Measurements from ENCODE around the gene PALLD.

PALLD gene

DNA sequence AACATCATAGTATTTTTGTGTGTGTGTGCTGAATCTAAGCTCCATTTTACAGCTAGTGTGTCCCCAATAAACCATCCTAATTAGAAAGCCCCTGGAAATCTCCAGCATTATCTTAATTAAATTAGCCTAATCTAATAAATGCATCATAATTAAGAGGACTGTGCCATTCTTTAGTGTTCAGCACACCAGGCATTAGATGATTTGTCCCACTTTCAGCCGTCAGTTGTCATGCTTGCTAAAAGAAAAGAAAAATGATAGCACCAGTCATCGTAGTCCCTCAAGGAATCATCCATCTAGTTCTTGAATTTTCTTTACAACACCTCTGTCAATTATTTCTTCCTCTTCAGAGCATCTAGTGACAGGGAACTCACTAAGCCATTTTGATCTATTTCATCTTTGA lies 155.9 kb downstream of the PALLD start:
- no peak for DNase-seq

DNA sequence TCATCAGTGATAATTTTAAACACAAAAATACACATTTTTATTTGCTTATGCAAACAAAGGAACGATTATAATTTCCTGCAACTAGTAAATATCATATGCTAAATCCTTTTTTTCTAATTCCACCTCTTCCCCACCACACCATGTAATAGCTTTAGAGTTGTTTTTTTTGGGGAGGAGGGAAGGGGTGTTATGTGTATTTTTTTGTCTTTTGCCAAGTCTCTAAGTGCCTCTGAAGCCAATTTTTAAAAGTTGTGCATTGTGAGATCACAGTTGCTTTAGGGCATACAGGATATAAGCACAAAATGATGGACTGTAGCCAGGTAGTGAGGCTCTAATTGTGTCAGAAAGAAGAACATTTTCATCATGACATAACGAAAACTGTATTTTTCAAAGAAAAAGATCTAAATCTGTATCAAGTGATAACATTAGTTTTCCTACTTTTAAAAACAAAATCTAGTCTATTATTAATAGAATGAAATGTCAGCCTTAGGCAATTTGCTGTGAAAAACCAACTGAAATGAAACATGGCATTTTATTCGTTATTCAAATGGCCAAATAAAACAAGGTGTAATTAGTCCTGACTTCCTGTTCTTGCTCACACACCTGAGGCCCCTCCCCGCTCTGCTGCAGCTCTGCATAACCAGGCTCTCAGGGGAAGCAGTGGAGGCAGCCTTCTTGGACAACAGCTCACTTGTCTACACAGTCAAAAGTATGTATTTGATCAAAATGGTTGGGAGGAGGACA lies 157.4 kb downstream of the PALLD start:
- DNase-seq = peak; percentile 17

DNA sequence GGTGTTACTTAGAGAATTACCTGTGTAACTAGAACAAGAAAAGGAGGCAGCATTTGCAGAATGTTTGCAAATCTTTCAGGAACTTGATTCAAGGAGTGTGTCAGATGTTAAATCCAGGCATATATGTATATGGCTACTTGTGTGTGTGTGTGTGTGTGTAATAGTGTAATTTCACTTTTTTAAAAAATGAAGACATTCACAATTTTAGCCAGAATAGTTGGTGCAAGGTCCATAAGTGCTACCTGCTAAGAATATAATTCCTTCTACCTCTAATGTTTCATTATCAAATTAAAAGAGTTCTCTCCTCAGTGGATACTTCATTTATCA lies 158.0 kb downstream of the PALLD start:
- no peak for DNase-seq

DNA sequence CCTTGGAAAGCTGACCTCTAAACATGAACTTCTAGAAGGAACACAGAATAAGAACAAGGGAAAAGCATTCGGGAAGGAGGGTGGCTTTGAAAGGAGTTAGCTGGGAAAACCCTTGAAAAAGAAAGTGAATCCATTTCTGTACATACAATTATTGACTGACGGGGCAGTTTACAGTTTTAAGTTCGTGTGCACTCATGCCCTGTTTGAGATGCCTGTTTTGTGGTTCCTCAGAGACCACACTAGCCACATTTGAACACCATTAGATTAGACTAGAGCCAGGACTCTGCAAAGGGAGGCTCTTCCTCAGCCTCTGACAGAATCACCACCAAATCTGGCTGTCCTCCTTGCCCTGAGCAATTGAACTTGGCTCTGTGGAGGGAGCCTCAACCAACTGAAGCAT lies 158.3 kb downstream of the PALLD start:
- no peak for DNase-seq

DNA sequence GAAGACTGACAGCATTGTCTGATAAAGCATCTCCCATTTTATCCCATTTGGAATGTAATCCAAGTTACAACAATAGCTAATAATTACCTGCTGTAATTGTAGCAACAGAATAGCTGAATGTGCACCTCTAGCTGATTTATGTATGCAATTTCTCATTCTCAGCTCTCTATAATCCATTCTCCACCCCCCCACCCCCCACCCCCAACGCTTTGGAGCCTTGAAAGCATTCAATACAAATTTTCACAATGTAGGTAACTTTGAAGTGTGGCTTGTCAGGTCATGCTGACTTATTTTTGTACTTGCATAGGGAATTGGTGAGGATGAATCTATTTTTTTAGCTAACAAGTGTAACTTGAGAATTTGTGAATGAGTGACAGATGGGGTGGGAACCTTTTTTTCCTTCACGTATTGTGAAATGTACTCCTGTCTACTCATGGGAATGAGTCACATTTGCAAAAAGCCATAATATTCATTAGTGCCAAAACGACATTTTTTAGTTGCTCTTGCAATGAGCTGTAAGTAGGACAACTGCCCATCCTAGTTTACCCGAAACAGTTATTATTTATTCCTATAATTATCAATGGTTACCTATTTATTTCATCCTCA lies 159.3 kb downstream of the PALLD start:
- DNase-seq = no peak

DNA sequence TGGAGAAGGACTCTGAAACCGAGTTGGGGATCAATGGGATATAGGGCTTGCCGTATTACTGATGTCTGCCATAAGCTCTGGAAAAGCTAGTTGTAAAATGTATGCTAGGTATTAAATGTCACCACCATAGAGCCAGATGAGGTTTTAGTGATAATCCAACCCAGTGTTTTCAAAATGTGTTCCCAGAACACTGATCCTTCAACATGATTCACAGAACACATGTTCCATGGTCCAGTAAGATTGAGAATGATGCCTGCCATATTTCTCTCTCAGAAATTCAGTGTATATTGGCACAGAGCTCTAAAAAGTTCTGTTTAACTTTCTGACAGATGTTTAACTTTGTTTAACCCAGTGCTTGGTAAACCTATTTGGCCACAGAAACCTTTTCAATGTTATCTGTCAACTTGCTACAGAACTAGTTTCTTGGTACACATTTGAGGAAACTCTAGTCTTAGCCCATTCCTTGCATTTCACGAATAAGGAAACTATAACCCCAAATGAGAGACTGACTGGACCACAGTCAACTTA lies 160.2 kb downstream of the PALLD start:
- DNase-seq = no peak

DNA sequence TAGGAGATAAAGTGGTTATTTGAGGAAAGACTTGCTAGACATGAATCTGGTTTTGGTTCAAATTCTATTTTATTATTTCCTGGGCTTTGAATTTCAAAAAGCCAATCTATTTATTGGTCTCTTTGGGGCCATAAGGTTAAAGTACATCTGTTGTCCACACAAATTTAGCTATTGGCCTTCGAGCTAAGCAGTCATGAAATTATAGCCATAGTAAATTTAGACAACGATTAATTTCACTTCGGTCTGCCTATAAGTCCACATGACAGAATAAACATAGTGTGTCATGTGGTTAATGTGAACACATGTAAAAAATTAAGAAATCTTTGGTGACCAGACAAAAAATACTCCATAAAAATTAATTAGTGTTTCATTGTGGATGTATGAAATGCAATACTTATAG lies 161.9 kb downstream of the PALLD start:
- DNase-seq = no peak

DNA sequence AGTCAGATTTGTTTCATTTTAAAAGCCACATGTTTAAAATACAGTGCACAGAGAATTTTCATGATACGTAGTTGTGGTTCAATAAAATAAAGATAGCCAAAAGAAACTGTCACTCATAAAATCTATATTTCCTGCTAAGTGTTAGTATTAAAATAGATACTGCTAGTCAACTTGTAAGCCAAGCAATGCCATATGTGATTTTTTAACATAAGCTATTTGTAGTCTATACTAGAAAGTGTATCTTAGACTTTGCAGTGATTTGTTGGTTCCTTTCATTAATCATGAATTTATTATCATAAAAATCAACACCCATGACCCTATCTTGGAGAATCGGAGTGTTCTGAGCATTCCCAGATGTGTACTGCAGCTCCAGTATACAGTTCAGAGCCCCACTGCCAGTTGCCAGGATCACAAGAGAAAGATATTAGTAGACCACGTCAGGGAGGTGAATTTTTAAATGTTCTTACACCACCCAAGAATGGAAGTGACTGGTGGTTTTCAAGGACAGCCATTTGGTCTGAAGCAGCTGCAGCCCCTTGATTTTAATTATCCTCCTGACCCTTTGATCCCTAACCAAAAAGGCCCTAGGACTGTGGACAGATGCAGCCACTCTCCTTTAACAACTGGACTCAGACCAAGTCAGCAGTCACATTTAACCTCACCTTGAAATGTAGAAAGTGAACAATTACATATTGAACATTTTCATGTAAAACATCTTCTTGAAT lies 163.1 kb downstream of the PALLD start:
- DNase-seq = no peak

DNA sequence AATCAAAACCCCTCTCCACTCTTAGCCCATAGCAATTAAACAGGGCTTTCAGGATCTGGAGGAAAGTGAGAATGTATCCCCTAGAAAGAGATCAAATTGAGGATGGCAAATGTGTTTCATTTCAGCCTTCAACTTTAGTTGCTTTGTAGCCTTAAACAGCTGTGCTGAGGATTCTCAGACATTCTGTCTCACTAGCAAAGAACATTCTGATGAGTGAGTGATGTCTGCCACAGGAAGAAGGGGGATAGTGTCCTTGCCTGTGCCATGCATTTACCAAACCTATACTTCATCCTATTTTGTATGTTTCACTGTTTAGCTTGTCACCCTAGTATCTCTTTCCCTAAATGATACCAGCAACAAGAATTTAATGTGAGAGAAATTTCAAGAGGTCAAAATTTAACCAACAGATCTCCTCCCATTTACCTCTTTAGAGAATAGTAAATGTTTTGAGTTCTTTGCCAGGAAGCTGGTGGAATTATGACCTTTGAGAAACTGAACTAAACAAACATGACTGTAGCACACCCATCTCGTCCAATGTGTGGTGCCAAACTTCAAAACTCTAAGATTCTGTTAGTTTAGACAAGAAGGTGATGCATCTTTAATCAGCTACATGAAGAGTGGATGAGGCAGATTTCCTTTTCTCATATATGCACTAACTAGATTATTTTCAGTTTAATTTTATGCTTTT lies 165.6 kb downstream of the PALLD start:
- DNase-seq = no peak

DNA sequence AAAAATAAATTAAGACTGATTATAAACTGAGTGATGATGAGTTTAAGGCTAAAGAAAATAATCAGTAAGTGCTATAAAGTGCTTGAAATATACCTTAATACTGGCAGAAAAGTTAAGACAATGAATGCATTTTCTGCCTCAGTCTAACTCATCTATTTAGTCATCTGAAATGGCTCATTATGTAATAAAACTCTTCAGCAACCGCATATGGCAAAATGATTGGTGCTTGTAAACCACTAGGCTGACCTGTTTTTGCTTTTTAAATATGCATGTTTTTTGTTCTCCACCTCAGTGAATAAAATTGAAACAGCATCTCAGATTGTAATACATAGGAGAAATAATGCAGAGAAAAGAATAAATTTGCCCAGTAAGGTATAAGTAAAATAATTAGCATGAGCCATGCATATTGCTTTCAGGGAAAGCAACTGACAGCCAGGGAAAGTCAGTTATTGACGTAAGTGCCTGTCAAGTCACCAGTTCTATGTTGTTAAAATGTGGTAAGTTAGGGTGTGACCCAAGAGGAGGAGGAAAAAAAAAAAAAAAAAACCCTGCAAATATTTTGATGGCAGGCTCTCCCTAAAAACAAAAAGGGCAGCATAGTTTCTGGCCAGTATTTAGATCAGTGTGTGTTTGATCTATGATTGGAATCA lies 167.5 kb downstream of the PALLD start:
- no peak for DNase-seq

DNA sequence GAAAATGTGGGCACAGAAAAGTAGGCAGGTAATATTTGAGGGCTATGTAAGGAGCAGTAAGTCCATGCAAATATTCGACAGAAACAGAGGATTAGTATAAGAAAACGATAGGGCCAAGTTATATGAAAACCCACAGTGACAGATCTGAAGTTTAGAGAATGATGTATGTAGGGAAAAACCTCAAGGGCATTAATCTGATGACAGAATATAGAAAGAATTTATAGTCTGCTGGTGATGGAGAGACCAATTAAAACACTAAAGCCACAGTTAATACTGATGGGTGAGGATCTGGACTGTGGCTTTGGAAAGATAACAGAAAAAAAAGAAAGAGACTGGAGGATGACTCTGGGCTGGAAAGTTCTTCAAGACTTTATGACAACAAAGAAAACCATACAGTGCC lies 169.7 kb downstream of the PALLD start:
- DNase-seq = no peak

DNA sequence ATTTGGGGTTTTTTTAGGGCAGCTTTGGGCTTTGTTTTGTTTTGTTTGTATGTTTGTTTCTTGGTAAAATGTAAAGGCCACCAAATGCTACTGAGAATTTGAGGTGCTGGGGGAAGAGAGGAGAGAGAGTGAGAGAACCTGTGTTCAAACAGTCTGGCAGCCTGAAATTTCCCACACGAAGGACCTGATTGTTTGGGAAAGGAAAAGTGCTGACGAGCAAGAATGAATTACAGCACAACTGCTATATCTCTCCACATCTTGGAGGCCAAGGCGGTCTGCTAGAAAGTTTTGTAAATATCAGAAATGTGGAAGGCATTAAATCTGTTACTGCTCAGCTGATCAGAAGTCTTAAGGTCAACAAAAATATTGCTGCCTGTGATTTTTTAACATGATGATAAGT lies 170.5 kb downstream of the PALLD start:
- no peak for DNase-seq

DNA sequence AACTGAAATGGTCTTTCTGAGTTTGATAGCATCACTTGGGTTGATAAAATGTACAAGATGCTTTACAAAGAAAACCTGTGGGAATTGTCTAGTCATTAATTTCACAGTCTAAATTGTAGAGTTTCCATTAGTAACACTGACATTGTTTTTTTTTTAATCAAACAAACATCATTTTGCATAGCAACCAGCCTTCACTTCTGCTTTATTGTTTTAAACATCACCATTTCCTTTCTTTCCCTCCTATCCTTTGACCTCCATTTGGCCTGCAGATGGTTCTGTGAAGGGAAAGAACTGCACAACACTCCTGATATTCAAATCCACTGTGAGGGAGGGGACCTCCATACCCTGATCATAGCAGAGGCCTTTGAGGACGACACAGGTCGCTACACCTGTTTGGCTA lies 171.1 kb downstream of the PALLD start:
- DNase-seq = no peak

DNA sequence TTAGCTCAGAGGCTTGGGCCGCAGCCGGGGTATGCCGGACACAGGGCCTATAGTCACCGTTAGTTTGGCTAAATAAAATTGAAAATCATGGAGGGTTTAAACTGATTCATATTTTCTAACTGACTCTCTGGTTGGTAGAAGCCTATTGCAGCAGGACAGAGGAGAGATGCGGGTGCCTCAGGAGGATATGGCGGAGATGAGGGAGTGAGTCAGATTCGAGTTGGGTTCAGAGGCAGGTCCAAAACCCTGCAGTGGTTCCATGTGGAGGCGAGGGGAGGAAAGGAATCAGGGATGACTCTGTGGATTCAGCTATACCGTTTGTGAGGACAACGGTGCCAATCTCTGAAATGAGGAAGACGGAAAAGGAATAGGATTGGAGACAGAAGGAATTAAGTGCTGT lies 176.6 kb downstream of the PALLD start:
- no peak for DNase-seq

DNA sequence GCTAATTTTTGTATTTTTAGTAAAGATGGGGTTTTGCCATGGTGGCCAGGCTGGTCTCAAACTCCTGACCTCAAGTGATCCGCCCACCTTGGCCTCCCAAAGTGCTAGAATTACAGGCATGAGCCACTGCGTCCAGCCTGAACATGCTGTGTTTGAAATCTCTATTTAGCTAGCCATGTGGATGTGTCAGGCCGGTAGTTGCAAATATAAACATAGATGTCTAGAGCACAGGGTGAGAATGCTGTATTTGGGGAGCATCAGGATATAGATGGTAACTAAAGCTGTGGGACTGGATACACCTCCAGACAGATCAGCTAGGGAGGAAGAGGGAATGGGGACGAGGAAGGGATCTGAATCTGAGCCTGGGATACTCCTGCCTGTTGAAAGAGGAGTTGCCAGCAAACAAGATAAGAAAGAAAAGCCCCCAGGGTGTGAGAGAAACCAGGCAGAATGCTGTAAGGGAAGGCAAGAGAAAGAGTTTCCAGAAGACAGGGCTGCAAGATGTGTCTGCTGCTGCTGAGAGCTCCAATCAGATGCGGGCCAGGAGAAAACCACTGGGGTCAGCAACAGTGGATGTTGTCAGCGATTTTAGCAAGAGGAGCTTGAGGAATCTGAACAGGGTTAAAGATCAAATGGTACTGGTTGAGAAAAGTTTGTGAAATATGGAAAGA lies 177.4 kb downstream of the PALLD start:
- no peak for DNase-seq

DNA sequence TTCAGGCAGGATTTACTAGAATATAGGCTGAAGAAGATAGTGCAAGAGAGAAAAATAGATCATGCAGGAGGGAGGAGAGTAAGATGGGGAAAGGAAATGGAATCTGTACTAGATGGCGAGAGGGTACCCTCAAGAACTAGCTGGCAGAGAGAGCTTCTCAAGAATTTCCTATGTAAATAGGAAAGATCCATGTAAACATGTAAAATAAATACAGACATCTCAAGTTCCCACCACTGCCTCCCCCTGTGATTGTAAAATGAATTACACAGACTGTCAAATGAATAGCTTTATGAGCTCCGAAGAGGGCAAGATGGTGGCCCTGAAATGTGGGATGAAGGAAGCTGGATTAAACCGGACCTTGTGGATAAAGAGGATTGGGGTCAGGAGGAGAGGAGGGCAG lies 178.0 kb downstream of the PALLD start:
- DNase-seq = no peak

DNA sequence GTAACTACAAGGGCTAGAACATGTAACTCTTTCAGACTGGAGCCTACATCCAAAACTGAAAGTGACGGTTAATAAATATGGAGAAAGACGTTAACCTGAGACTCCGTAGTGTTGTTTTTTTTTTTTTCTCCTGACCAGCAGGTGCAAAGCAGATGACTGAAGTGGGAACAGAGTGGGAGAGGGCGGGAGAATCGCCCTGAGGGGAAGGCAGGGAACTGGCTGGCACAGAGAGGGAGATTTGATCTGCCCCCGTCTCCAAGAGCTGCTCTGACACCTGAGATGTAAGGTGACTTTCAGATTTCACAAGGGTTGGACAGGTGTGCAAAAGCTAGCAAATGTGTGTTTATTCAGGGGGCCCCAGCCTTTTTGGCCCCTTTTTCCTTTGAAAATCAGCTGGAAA lies 180.2 kb downstream of the PALLD start:
- DNase-seq = peak; percentile 38

DNA sequence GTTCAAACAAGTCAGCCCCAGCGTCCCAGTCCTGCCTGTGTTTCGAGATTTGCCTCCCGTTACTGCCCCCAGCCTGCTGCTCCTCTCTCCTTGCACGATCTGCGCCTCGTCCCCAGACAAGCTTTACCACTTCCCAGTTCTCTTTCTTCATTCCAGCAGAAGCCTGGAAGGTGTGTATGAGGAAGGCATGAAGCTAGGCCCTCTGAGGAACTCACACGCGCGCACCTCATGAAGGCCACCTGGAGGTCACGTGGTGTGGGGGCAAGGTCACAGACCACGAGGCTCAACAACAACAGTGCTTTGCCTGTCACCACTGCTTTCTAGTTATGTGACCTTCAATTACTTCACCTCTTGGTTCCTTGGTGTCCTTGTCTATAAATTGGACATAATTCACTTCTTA lies 181.0 kb downstream of the PALLD start:
- DNase-seq = no peak

DNA sequence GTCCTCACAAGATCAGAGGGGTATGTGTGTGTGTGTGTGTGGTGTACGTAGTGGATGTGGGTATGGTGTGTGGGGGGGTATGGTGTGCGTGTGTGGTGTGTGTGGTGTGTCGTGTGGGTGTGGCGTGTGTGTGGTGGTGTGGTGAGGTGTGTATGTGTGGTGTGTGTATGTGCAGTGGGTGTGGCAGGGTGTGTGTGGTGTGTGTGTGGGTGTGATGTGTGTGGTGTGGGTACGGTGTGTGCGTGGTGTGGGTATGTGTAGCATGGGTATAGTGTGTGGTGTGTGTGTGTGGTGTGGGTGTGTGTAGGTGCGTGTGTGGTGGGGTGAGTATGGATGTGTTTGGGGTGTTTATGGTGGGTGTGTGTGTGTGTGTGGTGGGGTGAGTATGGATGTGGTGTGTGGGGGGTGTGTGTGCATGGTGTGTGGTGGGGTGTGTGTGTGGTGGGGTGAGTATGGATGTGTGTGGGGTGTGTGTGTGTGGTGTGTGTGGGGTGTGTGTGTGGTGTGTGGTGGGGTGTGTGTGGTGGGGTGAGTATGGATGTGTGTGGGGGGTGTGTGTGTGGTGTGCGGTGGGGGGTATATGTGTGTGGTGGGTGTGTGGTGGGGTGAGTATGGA lies 182.0 kb downstream of the PALLD start:
- DNase-seq = no peak

DNA sequence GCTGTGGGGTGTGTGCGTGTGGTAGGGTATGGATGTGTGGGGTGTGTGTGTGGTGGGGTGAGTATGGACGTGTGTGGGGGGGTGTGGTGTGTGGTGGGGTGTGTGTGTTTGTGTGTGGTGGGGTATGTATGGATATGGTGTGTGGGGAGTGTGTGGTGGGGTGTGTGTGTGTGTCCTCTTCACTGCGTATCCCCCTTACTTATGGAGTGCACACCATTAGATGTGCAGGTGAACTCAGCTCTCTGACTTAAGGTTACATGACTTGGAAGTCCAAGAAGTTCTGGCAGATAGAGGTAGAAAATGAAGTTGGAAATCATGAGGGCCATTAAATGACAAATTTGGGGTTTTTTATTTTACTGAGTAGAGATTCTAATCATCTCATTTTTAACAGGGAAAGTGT lies 182.5 kb downstream of the PALLD start:
- no peak for DNase-seq

DNA sequence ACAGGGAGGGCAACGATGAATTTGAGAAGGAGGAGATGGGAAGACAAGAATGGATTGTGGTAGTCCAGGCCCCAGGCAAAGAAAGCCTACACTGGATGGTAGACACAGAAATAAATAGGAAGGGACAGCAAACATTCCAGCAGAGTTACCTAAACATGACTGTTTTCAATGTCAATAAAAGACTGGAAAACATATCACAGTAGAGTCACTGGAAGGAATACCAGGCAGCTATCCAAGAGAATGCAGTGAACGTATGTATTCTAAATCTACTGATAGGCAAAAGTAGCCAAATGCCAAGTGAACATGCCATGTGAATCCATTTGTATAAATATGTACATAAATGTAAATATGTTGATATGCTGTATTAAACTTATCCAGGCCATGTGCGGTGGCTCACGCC lies 183.0 kb downstream of the PALLD start:
- DNase-seq = no peak

DNA sequence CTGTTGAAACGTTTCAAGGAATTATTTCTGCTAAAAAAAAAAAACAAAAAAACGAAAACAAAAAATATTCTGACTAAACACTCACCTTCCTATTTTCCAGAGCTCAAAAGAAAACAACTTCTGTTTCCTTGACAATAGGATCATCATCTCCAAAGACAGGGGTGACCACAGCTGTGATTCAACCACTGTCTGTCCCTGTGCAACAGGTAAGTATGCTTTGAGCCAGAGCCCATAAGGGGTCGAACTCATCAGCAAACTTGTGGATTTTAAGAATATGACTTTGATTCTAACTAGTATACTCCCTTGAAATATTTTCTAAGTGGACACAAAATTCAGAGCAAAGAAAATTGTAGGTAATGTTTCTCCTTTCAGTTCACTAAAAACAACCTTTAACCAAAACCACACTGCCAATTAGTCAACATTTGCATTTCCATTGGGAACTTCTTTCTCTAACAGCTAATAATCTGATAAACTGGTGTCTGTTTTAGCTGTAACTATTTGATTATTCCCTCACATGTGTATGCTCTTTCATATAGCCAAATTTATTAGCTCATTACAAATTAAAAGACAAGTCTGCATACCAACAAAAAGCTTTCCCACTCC lies 186.1 kb downstream of the PALLD start:
- no peak for DNase-seq

Data from NCI-H510A (cell line).